HepG2 (cell line): ENCODE data around the gene MTR. TPM values are rescaled to one million over a fixed set of nuclear protein-coding genes. Genes with fewer than 3 reads are reported as not detected.

Experiments used
- AHR ChIP-seq: IDR thresholded peaks from 2 replicates; pipeline ENCODE4 v1.6.1; 2018; ENCODE audit warnings: missing genetic modification reagents, missing compliant biosample characterization
- ARHGAP35 ChIP-seq: sonication (generic); formaldehyde crosslinking; IDR thresholded peaks from 2 replicates; pipeline ENCODE4 v1.9.0; 2022; ENCODE audit warnings: mild to moderate bottlenecking, inconsistent platforms, moderate library complexity, missing genetic modification reagents, borderline replicate concordance
- BHLHE40 ChIP-seq: IDR thresholded peaks from 2 replicates; pipeline ENCODE4 v1.6.1; 2011; ENCODE audit warnings: low read length, improper control_type of control experiment
- BRD4 ChIP-seq: sonication (generic); formaldehyde crosslinking; IDR thresholded peaks from 2 replicates; pipeline ENCODE4 v1.4.0; 2020; ENCODE audit warnings: missing genetic modification reagents
- FOXA1 ChIP-seq, 2 experiments: fragments of 450-650 bp in 1 of 2; sonication (generic) in 1 of 2; formaldehyde crosslinking in 1 of 2; IDR thresholded peaks; 2 replicates each; pipeline versions ENCODE4 v1.4.0 to v1.6.1; 2016 to 2020; ENCODE audit warnings: missing genetic modification reagents in 1 of 2
- HNF4A ChIP-seq: sonication (generic); formaldehyde crosslinking; IDR thresholded peaks from 2 replicates; pipeline ENCODE4 v1.4.0; 2020; ENCODE audit warnings: missing genetic modification reagents
- KLF12 ChIP-seq: sonication (generic); formaldehyde crosslinking; IDR thresholded peaks from 2 replicates; pipeline ENCODE4 v1.4.0; 2020; ENCODE audit warnings: missing genetic modification reagents, borderline replicate concordance
- KMT2A ChIP-seq: sonication (generic); formaldehyde crosslinking; IDR thresholded peaks from 2 replicates; pipeline ENCODE4 v1.4.0; 2020; ENCODE audit warnings: missing genetic modification reagents
- MEIS1 ChIP-seq: sonication (generic); formaldehyde crosslinking; IDR thresholded peaks from 2 replicates; pipeline ENCODE4 v1.9.0; 2021; ENCODE audit warnings: mild to moderate bottlenecking, missing genetic modification reagents, moderate library complexity, borderline replicate concordance
- MTA3 ChIP-seq: sonication (generic); formaldehyde crosslinking; IDR thresholded peaks from 2 replicates; pipeline ENCODE4 v1.4.0; 2020; ENCODE audit warnings: missing genetic modification reagents
- PHF21A ChIP-seq: sonication (generic); formaldehyde crosslinking; IDR thresholded peaks from 2 replicates; pipeline ENCODE4 v1.5.0; 2020; ENCODE audit warnings: mild to moderate bottlenecking, missing genetic modification reagents
- PPARG ChIP-seq: conservative IDR thresholded peaks from 2 replicates; pipeline ENCODE4 v1.6.1; 2016; ENCODE audit warnings: missing biosample characterization, missing genetic modification reagents
- RNF2 ChIP-seq: fragments of 450-650 bp; conservative IDR thresholded peaks from 2 replicates; pipeline ENCODE4 v1.6.1; 2016; ENCODE audit warnings: low read depth
- SAFB2 ChIP-seq: sonication (generic); formaldehyde crosslinking; IDR thresholded peaks from 2 replicates; pipeline ENCODE4 v1.5.1; 2020; ENCODE audit warnings: missing genetic modification reagents, low read depth, mild to moderate bottlenecking, borderline replicate concordance
- SETDB1 ChIP-seq: sonication (generic); formaldehyde crosslinking; IDR thresholded peaks from 2 replicates; pipeline ENCODE4 v1.5.1; 2020; ENCODE audit warnings: missing genetic modification reagents, mild to moderate bottlenecking, borderline replicate concordance
- ZNF225 ChIP-seq: sonication (generic); formaldehyde crosslinking; IDR thresholded peaks from 2 replicates; pipeline ENCODE4 v1.4.0; 2020; ENCODE audit warnings: mild to moderate bottlenecking, missing genetic modification reagents
- ZNF3 ChIP-seq: IDR thresholded peaks from 2 replicates; pipeline ENCODE4 v1.7.0; 2017; ENCODE audit warnings: inconsistent platforms
- ZNF329 ChIP-seq: sonication (generic); formaldehyde crosslinking; IDR thresholded peaks from 2 replicates; pipeline ENCODE4 v1.9.0; 2021; ENCODE audit warnings: low read depth, mild to moderate bottlenecking, missing genetic modification reagents
- ZNF547 ChIP-seq: sonication (generic); formaldehyde crosslinking; IDR thresholded peaks from 2 replicates; pipeline ENCODE4 v1.5.1; 2020; ENCODE audit warnings: mild to moderate bottlenecking, missing genetic modification reagents
- ZNF780A ChIP-seq: sonication (generic); formaldehyde crosslinking; IDR thresholded peaks from 2 replicates; pipeline ENCODE4 v1.8.0; 2022; ENCODE audit warnings: mild to moderate bottlenecking, missing genetic modification reagents, moderate library complexity
- polyA plus RNA-seq, 8 experiments: library from polyadenylated mRNA; depleted of rRNA in 3 of 8; stranded (reverse) in 7 of 8; unstranded in 1 of 8; fragments of >200 nt; fragmentation: Illumina TruSeq in 4 of 8; extraction: Trizol in 4 of 8; gene quantifications; 2 replicates each; pipeline versions ENCODE4 v1.2.1 to v1.2.3, GENCODE V29; 2011 to 2016; ENCODE audit warnings: low read depth in 4 of 8, missing spikeins in 1 of 8, mixed read lengths in 1 of 8; ENCODE audit not compliant: insufficient read depth in 1 of 8
- total RNA-seq, 5 experiments: library from RNA; depleted of rRNA; stranded (reverse); fragments of >200 nt; fragmentation: Illumina TruSeq; extraction: Trizol; gene quantifications; 2 replicates each; pipeline ENCODE4 v1.2.3, GENCODE V29; 2016; ENCODE audit warnings: low read depth in 1 of 5
- TF ChIP-seq, protein P1 (sequence below): sonication (generic); formaldehyde crosslinking; IDR thresholded peaks from 2 replicates; pipeline ENCODE4 v1.5.1; 2020; ENCODE audit warnings: mild to moderate bottlenecking, moderate library complexity, missing genetic modification reagents
- TF ChIP-seq, protein P2 (sequence below): sonication (generic); formaldehyde crosslinking; IDR thresholded peaks from 2 replicates; pipeline ENCODE4 v1.5.0; 2020; ENCODE audit warnings: mild to moderate bottlenecking, low read depth, missing genetic modification reagents, borderline replicate concordance
- TF ChIP-seq, protein P3 (sequence below): sonication (generic); formaldehyde crosslinking; IDR thresholded peaks from 2 replicates; pipeline ENCODE4 v1.8.0; 2022; ENCODE audit warnings: low read depth, missing genetic modification reagents
- TF ChIP-seq, protein P4 (sequence below): sonication (generic); formaldehyde crosslinking; conservative IDR thresholded peaks from 2 replicates; pipeline ENCODE4 v1.4.0; 2020; ENCODE audit warnings: missing genetic modification reagents
- TF ChIP-seq, protein P5 (sequence below): sonication (generic); formaldehyde crosslinking; IDR thresholded peaks from 2 replicates; pipeline ENCODE4 v1.4.0; 2020; ENCODE audit warnings: missing genetic modification reagents

Gene MTR
- total and polyA plus RNA-seq, 2 of the 13 experiments (the other 11 are each of a cell fraction or from before 2014, with no cell fraction given): 16.3 to 36.1 TPM

DNA sequence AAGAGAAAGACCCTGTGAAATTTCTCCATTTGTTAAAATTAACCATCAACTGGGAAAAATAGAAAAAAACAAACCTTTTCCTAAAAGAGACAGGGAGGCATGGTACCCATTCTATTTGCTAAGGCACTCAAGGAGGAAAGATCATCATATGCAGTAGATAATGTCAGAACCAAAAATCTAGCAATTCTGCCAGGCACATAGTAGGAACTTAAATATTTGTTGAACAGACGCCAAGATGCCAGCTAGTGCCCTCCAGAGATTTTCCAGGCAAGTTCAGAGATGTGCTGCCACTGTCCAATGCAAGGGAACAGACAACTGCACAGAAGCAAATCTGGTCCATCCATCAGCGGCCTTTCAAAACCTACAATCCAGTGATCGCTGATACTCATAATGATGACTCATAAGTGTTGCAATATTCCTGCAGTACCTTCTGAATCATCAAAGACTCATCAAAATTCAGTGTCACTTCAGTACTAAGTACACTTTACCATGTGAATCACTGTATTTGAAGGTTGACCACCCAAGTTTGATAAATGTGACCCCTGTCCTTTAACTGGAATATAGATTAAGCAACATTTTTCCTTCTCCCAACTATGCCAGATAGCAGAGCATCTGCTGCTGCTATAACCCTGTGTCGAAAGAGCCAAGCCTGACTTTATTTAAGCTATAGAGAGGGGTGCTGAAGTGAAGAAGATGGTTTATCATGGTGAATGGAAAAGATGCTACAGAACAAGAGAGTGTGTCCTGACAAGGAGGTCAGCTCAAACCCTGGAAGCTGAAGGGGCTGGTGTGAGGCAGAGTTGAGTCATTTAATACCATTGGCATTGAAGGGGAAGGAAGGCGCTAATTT lies 110.0 kb downstream of the MTR start (continued):
- TF ChIP-seq, protein P1, sequence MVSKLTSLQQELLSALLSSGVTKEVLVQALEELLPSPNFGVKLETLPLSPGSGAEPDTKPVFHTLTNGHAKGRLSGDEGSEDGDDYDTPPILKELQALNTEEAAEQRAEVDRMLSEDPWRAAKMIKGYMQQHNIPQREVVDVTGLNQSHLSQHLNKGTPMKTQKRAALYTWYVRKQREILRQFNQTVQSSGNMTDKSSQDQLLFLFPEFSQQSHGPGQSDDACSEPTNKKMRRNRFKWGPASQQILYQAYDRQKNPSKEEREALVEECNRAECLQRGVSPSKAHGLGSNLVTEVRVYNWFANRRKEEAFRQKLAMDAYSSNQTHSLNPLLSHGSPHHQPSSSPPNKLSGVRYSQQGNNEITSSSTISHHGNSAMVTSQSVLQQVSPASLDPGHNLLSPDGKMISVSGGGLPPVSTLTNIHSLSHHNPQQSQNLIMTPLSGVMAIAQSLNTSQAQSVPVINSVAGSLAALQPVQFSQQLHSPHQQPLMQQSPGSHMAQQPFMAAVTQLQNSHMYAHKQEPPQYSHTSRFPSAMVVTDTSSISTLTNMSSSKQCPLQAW (CRISPR knock-in tag): 0 out of 2 replicates have a peak, but pooled peaks have one; percentile 24
- TF ChIP-seq, protein P2, sequence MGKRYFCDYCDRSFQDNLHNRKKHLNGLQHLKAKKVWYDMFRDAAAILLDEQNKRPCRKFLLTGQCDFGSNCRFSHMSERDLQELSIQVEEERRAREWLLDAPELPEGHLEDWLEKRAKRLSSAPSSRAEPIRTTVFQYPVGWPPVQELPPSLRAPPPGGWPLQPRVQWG: no peak
- no peak for TF ChIP-seq BHLHE40
- no peak for TF ChIP-seq ZNF780A (CRISPR knock-in tag)
- TF ChIP-seq, protein P3, sequence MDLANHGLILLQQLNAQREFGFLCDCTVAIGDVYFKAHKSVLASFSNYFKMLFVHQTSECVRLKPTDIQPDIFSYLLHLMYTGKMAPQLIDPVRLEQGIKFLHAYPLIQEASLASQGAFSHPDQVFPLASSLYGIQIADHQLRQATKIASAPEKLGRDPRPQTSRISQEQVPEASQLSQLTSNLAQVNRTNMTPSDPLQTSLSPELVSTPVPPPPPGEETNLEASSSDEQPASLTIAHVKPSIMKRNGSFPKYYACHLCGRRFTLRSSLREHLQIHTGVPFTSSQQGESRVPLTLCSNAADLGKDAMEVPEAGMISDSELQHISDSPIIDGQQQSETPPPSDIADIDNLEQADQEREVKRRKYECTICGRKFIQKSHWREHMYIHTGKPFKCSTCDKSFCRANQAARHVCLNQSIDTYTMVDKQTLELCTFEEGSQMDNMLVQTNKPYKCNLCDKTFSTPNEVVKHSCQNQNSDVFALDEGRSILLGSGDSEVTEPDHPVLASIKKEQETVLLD (CRISPR knock-in tag): no peak
- TF ChIP-seq ZNF225: no peak
- TF ChIP-seq PPARG (CRISPR knock-in tag): peak; percentile 55
- TF ChIP-seq AHR (CRISPR knock-in tag): no peak
- no peak for TF ChIP-seq MEIS1 (CRISPR knock-in tag)
- TF ChIP-seq ZNF547 (CRISPR knock-in tag): no peak
- TF ChIP-seq ARHGAP35 (CRISPR knock-in tag): no peak
- TF ChIP-seq, protein P4, sequence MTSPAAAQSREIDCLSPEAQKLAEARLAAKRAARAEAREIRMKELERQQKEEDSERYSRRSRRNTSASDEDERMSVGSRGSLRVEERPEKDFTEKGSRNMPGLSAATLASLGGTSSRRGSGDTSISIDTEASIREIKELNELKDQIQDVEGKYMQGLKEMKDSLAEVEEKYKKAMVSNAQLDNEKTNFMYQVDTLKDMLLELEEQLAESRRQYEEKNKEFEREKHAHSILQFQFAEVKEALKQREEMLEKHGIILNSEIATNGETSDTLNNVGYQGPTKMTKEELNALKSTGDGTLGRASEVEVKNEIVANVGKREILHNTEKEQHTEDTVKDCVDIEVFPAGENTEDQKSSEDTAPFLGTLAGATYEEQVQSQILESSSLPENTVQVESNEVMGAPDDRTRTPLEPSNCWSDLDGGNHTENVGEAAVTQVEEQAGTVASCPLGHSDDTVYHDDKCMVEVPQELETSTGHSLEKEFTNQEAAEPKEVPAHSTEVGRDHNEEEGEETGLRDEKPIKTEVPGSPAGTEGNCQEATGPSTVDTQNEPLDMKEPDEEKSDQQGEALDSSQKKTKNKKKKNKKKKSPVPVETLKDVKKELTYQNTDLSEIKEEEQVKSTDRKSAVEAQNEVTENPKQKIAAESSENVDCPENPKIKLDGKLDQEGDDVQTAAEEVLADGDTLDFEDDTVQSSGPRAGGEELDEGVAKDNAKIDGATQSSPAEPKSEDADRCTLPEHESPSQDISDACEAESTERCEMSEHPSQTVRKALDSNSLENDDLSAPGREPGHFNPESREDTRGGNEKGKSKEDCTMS (CRISPR knock-in tag): no peak
- TF ChIP-seq ZNF3 (CRISPR knock-in tag): no peak
- no peak for TF ChIP-seq MTA3 (CRISPR knock-in tag)
- TF ChIP-seq KLF12 (CRISPR knock-in tag): no peak
- TF ChIP-seq RNF2: no peak
- TF ChIP-seq SAFB2: no peak
- no peak for TF ChIP-seq BRD4 (CRISPR knock-in tag)
- TF ChIP-seq, protein P5, sequence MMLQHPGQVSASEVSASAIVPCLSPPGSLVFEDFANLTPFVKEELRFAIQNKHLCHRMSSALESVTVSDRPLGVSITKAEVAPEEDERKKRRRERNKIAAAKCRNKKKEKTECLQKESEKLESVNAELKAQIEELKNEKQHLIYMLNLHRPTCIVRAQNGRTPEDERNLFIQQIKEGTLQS: peak; percentile 92
- TF ChIP-seq KMT2A (CRISPR knock-in tag): no peak
- TF ChIP-seq FOXA1 (IDR thresholded peaks at IDR 0.05): no peak
- peak; percentile 62 for TF ChIP-seq FOXA1 (CRISPR knock-in tag; IDR thresholded peaks at IDR 0.05)
- TF ChIP-seq SETDB1 (CRISPR knock-in tag): no peak
- TF ChIP-seq ZNF329 (CRISPR knock-in tag): no peak
- TF ChIP-seq PHF21A: no peak
- 0 out of 2 replicates have a peak, but pooled peaks have one; percentile 7 for TF ChIP-seq HNF4A (CRISPR knock-in tag)
